H1 (cell line): ENCODE measurements around the gene PAQR5. TPM values are rescaled to one million over a fixed set of nuclear protein-coding genes. Genes with fewer than 3 reads are reported as not detected.

Experiments
- CTCF ChIA-PET: fragments of 300-600 bp; sonication (Branson Sonifier 250); formaldehyde crosslinking; loops from one replicate; lab custom pipeline; 2021; ENCODE audit not compliant: partially characterized antibody; lab: Charles Lee
- POLR2A ChIA-PET: fragments of 300-600 bp; sonication (Branson Sonifier 250); formaldehyde crosslinking; loops from one replicate; lab custom pipeline; 2021; ENCODE audit warnings: inconsistent platforms; ENCODE audit not compliant: partially characterized antibody; lab: Charles Lee
- DNase-seq, 2 experiments: peaks; one replicate each; pipeline versions ENCODE4 v3.0.0 to v3.0.0-alpha.2; 2010 to 2022; ENCODE audit warnings: low spot score in 2 of 2, low read depth in 1 of 2, mixed read lengths in 1 of 2
- FAIRE-seq: peaks from 2 replicates; lab custom pipeline; 2011; peaks lifted over from hg19 to GRCh38; lab: Jason Lieb, UNC
- H2AFZ ChIP-seq: 2 replicates; pipeline ENCODE4 v1.8.1; 2012; ENCODE audit warnings: low read length, inconsistent platforms
- H2AK5ac ChIP-seq: 2 replicates; pipeline ENCODE4 v1.6.1; 2013; ENCODE audit warnings: low read depth, low read length
- H2BK120ac ChIP-seq: replicated peaks from 2 replicates; pipeline ENCODE3; 2013; ENCODE audit warnings: low read depth, low read length, inconsistent platforms
- H2BK12ac ChIP-seq: 2 replicates; pipeline ENCODE4 v1.6.1; 2013; ENCODE audit warnings: low read depth, low read length
- H2BK15ac ChIP-seq: 2 replicates; pipeline ENCODE4 v1.6.1; 2013; ENCODE audit warnings: low read length
- H2BK20ac ChIP-seq: 2 replicates; pipeline ENCODE4 v1.6.1; 2013; ENCODE audit warnings: low read length
- H2BK5ac ChIP-seq: 2 replicates; pipeline ENCODE4 v1.6.1; 2013; ENCODE audit warnings: low read depth, low read length
- H3K14ac ChIP-seq: 2 replicates; pipeline ENCODE4 v1.6.1; 2013; ENCODE audit warnings: inconsistent platforms; ENCODE audit not compliant: insufficient read length
- H3K18ac ChIP-seq: 2 replicates; pipeline ENCODE4 v1.6.1; 2013; ENCODE audit warnings: low read length; ENCODE audit errors: extremely low read depth
- H3K23ac ChIP-seq: 2 replicates; pipeline ENCODE4 v1.6.1; 2013; ENCODE audit warnings: inconsistent platforms; ENCODE audit not compliant: insufficient read length
- H3K23me2 ChIP-seq: 2 replicates; pipeline ENCODE4 v1.6.1; 2013; ENCODE audit warnings: low read depth, low read length
- H3K27ac ChIP-seq: 2 replicates; pipeline ENCODE4 v1.6.1; 2011; ENCODE audit warnings: low read depth, low read length, inconsistent platforms
- H3K27me3 ChIP-seq, 4 experiments: replicated peaks in 1 of 4; 1 replicate in 1 of 4; 2 replicates in 3 of 4; pipeline versions ENCODE4 v1.6.1 to v1.8.1; 2011 to 2013; ENCODE audit warnings: low read length in 3 of 4, mild to moderate bottlenecking in 3 of 4, inconsistent platforms in 2 of 4, mixed read lengths in 2 of 4, moderate library complexity in 1 of 4; ENCODE audit not compliant: control insufficient read depth in 3 of 4, insufficient read depth in 3 of 4; ENCODE audit errors: extremely low read depth in 1 of 4
- H3K36me3 ChIP-seq, 4 experiments: 2 replicates each; pipeline versions ENCODE4 v1.6.1 to v1.8.1; 2011 to 2013; ENCODE audit warnings: mild to moderate bottlenecking in 4 of 4, low read length in 3 of 4, moderate library complexity in 2 of 4, control low read depth in 1 of 4, inconsistent platforms in 1 of 4; ENCODE audit not compliant: insufficient read depth in 4 of 4, control insufficient read depth in 2 of 4
- H3K4ac ChIP-seq: replicated peaks from 2 replicates; pipeline ENCODE3; 2013; ENCODE audit warnings: low read length, low read depth, mixed read lengths, inconsistent platforms; ENCODE audit not compliant: insufficient read length
- H3K4me1 ChIP-seq, 4 experiments: replicated peaks in 1 of 4; 1 replicate in 1 of 4; 2 replicates in 3 of 4; pipeline versions ENCODE4 v1.6.1 to v1.8.1; 2011 to 2013; ENCODE audit warnings: low read length in 3 of 4, inconsistent platforms in 2 of 4, mixed read lengths in 1 of 4; ENCODE audit not compliant: insufficient read depth in 4 of 4, control insufficient read depth in 3 of 4
- H3K4me2 ChIP-seq, 2 experiments: 2 replicates each; pipeline versions ENCODE4 v1.6.1 to v1.8.1; 2011 to 2013; ENCODE audit warnings: low read depth in 2 of 2, low read length in 2 of 2, control low read depth in 1 of 2, inconsistent platforms in 1 of 2, mild to moderate bottlenecking in 1 of 2; ENCODE audit not compliant: insufficient read depth in 1 of 2
- H3K4me3 ChIP-seq, 4 experiments: fragments of 200-600, 300-600 bp in 1 of 4; sonication (generic), shearing (Covaris generic), sonication (Bioruptor Twin) in 1 of 4; 2 replicates each; pipeline versions ENCODE4 v1.5.1 to v1.8.1; 2011 to 2016; ENCODE audit warnings: low read length in 4 of 4, low read depth in 3 of 4, control low read depth in 2 of 4, inconsistent platforms in 2 of 4, mild to moderate bottlenecking in 2 of 4, mixed read lengths in 1 of 4, moderate library complexity in 1 of 4; ENCODE audit not compliant: insufficient read depth in 2 of 4; ENCODE audit errors: extremely low read depth in 1 of 4
- H3K56ac ChIP-seq: replicated peaks from 2 replicates; pipeline ENCODE3; 2013; ENCODE audit warnings: low read depth, mild to moderate bottlenecking, mixed read lengths, low read length, inconsistent platforms; ENCODE audit not compliant: insufficient read length
- H3K79me1 ChIP-seq: 2 replicates; pipeline ENCODE4 v1.6.1; 2013; ENCODE audit warnings: low read depth, low read length, control low read depth
- H3K79me2 ChIP-seq, 2 experiments: 2 replicates each; pipeline versions ENCODE4 v1.6.1 to v1.8.1; 2012 to 2013; ENCODE audit warnings: low read length in 2 of 2, mild to moderate bottlenecking in 2 of 2, inconsistent platforms in 1 of 2; ENCODE audit not compliant: insufficient read depth in 2 of 2, control insufficient read depth in 1 of 2
- H3K9ac ChIP-seq, 4 experiments: replicated peaks in 1 of 4; 1 replicate in 1 of 4; 2 replicates in 3 of 4; pipeline versions ENCODE4 v1.6.1 to v1.8.1; 2011 to 2013; ENCODE audit warnings: low read depth in 3 of 4, low read length in 3 of 4, control low read depth in 2 of 4, mild to moderate bottlenecking in 2 of 4, moderate library complexity in 2 of 4, inconsistent platforms in 1 of 4; ENCODE audit errors: extremely low read depth in 1 of 4
- H3K9me3 ChIP-seq, 2 experiments: 2 replicates each; pipeline versions ENCODE4 v1.6.1 to v1.8.1; 2012 to 2013; ENCODE audit warnings: mild to moderate bottlenecking in 2 of 2, moderate library complexity in 2 of 2, control low read depth in 1 of 2, inconsistent platforms in 1 of 2, low read depth in 1 of 2, low read length in 1 of 2, mixed read lengths in 1 of 2; ENCODE audit not compliant: insufficient read depth in 2 of 2
- H4K20me1 ChIP-seq, 2 experiments: replicated peaks in 1 of 2; 2 replicates each; pipeline versions ENCODE3 to v1.8.1; 2011 to 2013; ENCODE audit warnings: inconsistent platforms in 2 of 2, low read length in 2 of 2, mild to moderate bottlenecking in 1 of 2; ENCODE audit not compliant: insufficient read depth in 2 of 2, control insufficient read depth in 1 of 2
- H4K5ac ChIP-seq: 2 replicates; pipeline ENCODE4 v1.6.1; 2013; ENCODE audit warnings: low read length, low read depth, mixed read lengths, inconsistent platforms; ENCODE audit not compliant: insufficient read length
- H4K8ac ChIP-seq: 2 replicates; pipeline ENCODE4 v1.8.0; 2013; ENCODE audit warnings: mild to moderate bottlenecking, moderate library complexity, low read length, inconsistent platforms; ENCODE audit not compliant: insufficient read depth; ENCODE audit errors: extremely low read depth
- H4K91ac ChIP-seq: replicated peaks from 2 replicates; pipeline ENCODE3; 2013; ENCODE audit warnings: low read length, mixed read lengths, inconsistent platforms; ENCODE audit not compliant: insufficient read length
- CTBP2 ChIP-seq: IDR thresholded peaks from 2 replicates; pipeline ENCODE4 v1.7.0; 2011; ENCODE audit warnings: borderline replicate concordance, mild to moderate bottlenecking, moderate library complexity, mixed read lengths, low read length; ENCODE audit not compliant: insufficient read depth, insufficient read length
- EP300 ChIP-seq, 2 experiments: IDR thresholded peaks; 1 replicate in 1 of 2; 2 replicates in 1 of 2; pipeline ENCODE4 v1.6.1; 2011 to 2012; ENCODE audit warnings: low read depth in 2 of 2, low read length in 2 of 2, mild to moderate bottlenecking in 2 of 2, borderline replicate concordance in 1 of 2, inconsistent platforms in 1 of 2, moderate library complexity in 1 of 2
- HDAC2 ChIP-seq, 2 experiments: fragments of 300-600 bp in 1 of 2; sonication (generic) in 1 of 2; IDR thresholded peaks; 2 replicates each; pipeline ENCODE4 v1.6.1; 2011 to 2012; ENCODE audit warnings: low read depth in 2 of 2, low read length in 2 of 2, mild to moderate bottlenecking in 2 of 2, moderate library complexity in 2 of 2, borderline replicate concordance in 1 of 2, inconsistent platforms in 1 of 2
- POLR2A ChIP-seq, 2 experiments: IDR thresholded peaks; 1 replicate in 1 of 2; 2 replicates in 1 of 2; pipeline ENCODE4 v1.6.1; 2011; ENCODE audit warnings: low read depth in 2 of 2, low read length in 2 of 2, mild to moderate bottlenecking in 2 of 2; ENCODE audit errors: control extremely low read depth in 1 of 2
- RXRA ChIP-seq: IDR thresholded peaks from 2 replicates; pipeline ENCODE4 v1.6.1; 2011; ENCODE audit warnings: low read depth, mild to moderate bottlenecking, low read length, moderate library complexity; ENCODE audit not compliant: insufficient read depth
- SAP30 ChIP-seq: fragments of 300-600 bp; sonication (generic); IDR thresholded peaks from 2 replicates; pipeline ENCODE4 v1.7.1; 2012; ENCODE audit warnings: low read length, moderate library complexity, mild to moderate bottlenecking, inconsistent platforms; ENCODE audit not compliant: insufficient read depth, insufficient replicate concordance
- WGBS, 2 experiments: shearing (Covaris generic) in 1 of 2; methylation state at CpG; one replicate each; pipeline versions ENCODE4 v1.1.6 to v1.1.7; 2013 to 2015; ENCODE audit warnings: low lambda C conversion rate in 2 of 2, mixed read lengths in 2 of 2, inconsistent platforms in 1 of 2, low coverage in 1 of 2, missing lambda C conversion rate in 1 of 2; ENCODE audit not compliant: insufficient replicate concordance in 2 of 2, insufficient coverage in 1 of 2, insufficient read length in 1 of 2; ENCODE audit errors: extremely low coverage in 1 of 2, missing lambda C conversion rate in 1 of 2; 5-methylcytosine and 5-hydroxymethylcytosine counted together
- polyA plus RNA-seq, 7 experiments: library from polyadenylated mRNA; depleted of rRNA in 3 of 7; stranded (reverse) in 5 of 7; unstranded in 2 of 7; fragments of >200 nt in 5 of 7; fragments of 200-250 nt in 2 of 7; gene quantifications; 1 replicate in 5 of 7; 2 replicates in 1 of 7; 4 replicates in 1 of 7; pipeline versions ENCODE4 v1.2.1 to v1.2.3, GENCODE V29; 2011 to 2013; ENCODE audit warnings: missing spikeins in 2 of 7, mixed read lengths in 2 of 7
- total RNA-seq: library from RNA; stranded (reverse); fragmentation: NEBNext Ultra II Directional; extraction: Animal tissue kit (Norgen Biotek cat#: 25700); gene quantifications from 2 replicates; pipeline ENCODE4 v1.2.1, GENCODE V29; 2021
- TF ChIP-seq, protein P1 (sequence below): IDR thresholded peaks from 2 replicates; pipeline ENCODE4 v1.6.1; 2012; ENCODE audit warnings: inconsistent platforms
- TF ChIP-seq, protein P2 (sequence below), 3 experiments: IDR thresholded peaks; 1 replicate in 2 of 3; 2 replicates in 1 of 3; pipeline versions ENCODE4 v1.5.1 to v1.6.1; 2011; ENCODE audit warnings: low read length in 3 of 3, mild to moderate bottlenecking in 3 of 3, inconsistent platforms in 2 of 3, low read depth in 1 of 3, moderate library complexity in 1 of 3; ENCODE audit not compliant: insufficient read depth in 1 of 3; ENCODE audit errors: control extremely low read depth in 1 of 3

PAQR5 gene
- total and polyA plus RNA-seq, 2 of the 8 experiments (the other 6 are each of a cell fraction or from before 2014, with no cell fraction given): 8.7 to 18.1 TPM

DNA sequence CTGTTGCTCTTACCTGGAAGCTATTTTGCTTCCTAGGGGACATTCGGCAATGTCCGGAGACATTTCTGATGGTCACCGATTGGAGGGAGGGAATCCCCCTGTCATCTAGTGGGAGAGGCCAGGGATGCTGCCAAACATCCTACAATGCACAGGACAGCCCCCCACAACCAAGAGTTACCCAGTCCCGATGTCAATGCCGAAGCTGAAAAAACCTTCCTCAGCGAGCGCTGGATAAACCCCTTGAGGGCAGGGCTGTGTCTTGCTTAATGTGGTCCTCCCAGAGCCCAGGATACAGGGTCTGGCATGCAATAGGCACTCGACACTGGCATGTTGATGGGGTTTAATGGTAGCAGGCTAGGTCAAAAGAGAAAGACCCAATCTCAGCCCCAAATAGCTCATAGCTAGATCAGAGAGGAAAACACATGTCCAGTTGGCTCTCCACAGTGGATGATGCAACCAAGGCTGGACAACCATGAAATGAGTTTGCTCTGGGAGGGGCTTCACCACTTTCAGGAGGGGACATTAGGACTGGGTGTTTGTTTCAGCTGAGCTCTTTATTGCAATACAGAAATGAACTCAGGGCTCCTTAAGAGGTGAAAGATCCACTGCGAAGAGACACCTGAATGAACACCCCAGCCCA is 16.5 kb upstream of the PAQR5 start:
- no peak overlapping the region for H2BK5ac ChIP-seq
- WGBS, 2 experiments: 95% methylated on average over 9 of the region's 9 CpGs; no CpG with 5 or more reads in 1 of the 2 experiments
- H4K8ac ChIP-seq: no peak overlapping the region
- ChIA-PET CTCF (interaction anchor here (1.4 kb wide), 2 partner anchors 18 to 223 kb away, joined by 3 to 4 read pairs; no protein-coding TSS in a partner anchor), POLR2A (interaction anchor here (1.0 kb wide), 1 partner anchor 16 kb away, joined by 3 read pairs; no protein-coding TSS in a partner anchor)
- no peaks in the 10 kb centered on the region; the same call in 1 of the 2 replicates for H3K23me2 ChIP-seq
- no peaks in the 10 kb centered on the region for H3K79me1 ChIP-seq
- no peak overlapping the region for H3K4me2 ChIP-seq
- H2BK20ac ChIP-seq: no peak overlapping the region
- no peak overlapping the region for H2AFZ ChIP-seq
- no peak overlapping the region for H4K5ac ChIP-seq
- H3K56ac ChIP-seq: no peak overlapping the region
- H3K23ac ChIP-seq: no peak overlapping the region
- no peak overlapping the region for H3K14ac ChIP-seq
- FAIRE-seq (no peak), DNase-seq (peak in 1 of 2 experiments; percentile 27)
- no peak overlapping the region for H3K27ac ChIP-seq
- no peak overlapping the region for H2BK12ac ChIP-seq
- H2AK5ac ChIP-seq: no peak overlapping the region
- H3K4me3 ChIP-seq: no peak overlapping the region
- no peak overlapping the region for H4K91ac ChIP-seq
- H2BK120ac ChIP-seq: no peak overlapping the region
- H3K79me2 ChIP-seq: no peaks in the 10 kb centered on the region
- H3K9me3 ChIP-seq: no peaks in the 10 kb centered on the region
- no peak overlapping the region for H3K18ac ChIP-seq
- no peaks in the 10 kb centered on the region for H3K36me3 ChIP-seq
- no peak overlapping the region for H3K9ac ChIP-seq
- no peak overlapping the region for H2BK15ac ChIP-seq
- no peaks in the 10 kb centered on the region for H4K20me1 ChIP-seq
- H3K4me1 ChIP-seq: no peaks in the 10 kb centered on the region
- H3K27me3 ChIP-seq: no peaks in the 10 kb centered on the region
- H3K4ac ChIP-seq: no peak overlapping the region
- TF ChIP-seq HDAC2 (IDR thresholded peaks at IDR 0.05; ENCODE audit: borderline replicate concordance in 1 of 2, low read depth in 2 of 2, low read length in 2 of 2) (no peak), RXRA (no peak), CTBP2 (no peak), EP300 (IDR thresholded peaks at IDR 0.05; ENCODE audit: borderline replicate concordance in 1 of 2, low read depth in 2 of 2, low read length in 2 of 2) (no peak), SAP30 (no peak), POLR2A (IDR thresholded peaks at IDR 0.05; ENCODE audit: control extremely low read depth in 1 of 2, low read depth in 2 of 2, low read length in 2 of 2) (no peak)
- TF ChIP-seq, protein P1, sequence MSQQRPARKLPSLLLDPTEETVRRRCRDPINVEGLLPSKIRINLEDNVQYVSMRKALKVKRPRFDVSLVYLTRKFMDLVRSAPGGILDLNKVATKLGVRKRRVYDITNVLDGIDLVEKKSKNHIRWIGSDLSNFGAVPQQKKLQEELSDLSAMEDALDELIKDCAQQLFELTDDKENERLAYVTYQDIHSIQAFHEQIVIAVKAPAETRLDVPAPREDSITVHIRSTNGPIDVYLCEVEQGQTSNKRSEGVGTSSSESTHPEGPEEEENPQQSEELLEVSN: no peak
- TF ChIP-seq, protein P2, sequence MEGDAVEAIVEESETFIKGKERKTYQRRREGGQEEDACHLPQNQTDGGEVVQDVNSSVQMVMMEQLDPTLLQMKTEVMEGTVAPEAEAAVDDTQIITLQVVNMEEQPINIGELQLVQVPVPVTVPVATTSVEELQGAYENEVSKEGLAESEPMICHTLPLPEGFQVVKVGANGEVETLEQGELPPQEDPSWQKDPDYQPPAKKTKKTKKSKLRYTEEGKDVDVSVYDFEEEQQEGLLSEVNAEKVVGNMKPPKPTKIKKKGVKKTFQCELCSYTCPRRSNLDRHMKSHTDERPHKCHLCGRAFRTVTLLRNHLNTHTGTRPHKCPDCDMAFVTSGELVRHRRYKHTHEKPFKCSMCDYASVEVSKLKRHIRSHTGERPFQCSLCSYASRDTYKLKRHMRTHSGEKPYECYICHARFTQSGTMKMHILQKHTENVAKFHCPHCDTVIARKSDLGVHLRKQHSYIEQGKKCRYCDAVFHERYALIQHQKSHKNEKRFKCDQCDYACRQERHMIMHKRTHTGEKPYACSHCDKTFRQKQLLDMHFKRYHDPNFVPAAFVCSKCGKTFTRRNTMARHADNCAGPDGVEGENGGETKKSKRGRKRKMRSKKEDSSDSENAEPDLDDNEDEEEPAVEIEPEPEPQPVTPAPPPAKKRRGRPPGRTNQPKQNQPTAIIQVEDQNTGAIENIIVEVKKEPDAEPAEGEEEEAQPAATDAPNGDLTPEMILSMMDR (IDR thresholded peaks at IDR 0.05; ENCODE audit: control extremely low read depth in 1 of 3, insufficient read depth in 1 of 3, low read depth in 1 of 3, low read length in 3 of 3): no peak
